GM21619 (cell line): Measurements from ENCODE around the gene NOL12.
"Not testable (repeated sequence)": the region's sequence is repeated elsewhere in the genome, so short reads cannot be mapped to it uniquely, and the experiment has no call there.

Experiments
- ATAC-seq: cut with Tn5 transposase; IDR thresholded peaks from one replicate; pipeline ENCODE4 v1.9.1; 2021; ENCODE audit not compliant: unreplicated experiment

The NOL12 gene, protein sequence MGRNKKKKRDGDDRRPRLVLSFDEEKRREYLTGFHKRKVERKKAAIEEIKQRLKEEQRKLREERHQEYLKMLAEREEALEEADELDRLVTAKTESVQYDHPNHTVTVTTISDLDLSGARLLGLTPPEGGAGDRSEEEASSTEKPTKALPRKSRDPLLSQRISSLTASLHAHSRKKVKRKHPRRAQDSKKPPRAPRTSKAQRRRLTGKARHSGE

DNA sequence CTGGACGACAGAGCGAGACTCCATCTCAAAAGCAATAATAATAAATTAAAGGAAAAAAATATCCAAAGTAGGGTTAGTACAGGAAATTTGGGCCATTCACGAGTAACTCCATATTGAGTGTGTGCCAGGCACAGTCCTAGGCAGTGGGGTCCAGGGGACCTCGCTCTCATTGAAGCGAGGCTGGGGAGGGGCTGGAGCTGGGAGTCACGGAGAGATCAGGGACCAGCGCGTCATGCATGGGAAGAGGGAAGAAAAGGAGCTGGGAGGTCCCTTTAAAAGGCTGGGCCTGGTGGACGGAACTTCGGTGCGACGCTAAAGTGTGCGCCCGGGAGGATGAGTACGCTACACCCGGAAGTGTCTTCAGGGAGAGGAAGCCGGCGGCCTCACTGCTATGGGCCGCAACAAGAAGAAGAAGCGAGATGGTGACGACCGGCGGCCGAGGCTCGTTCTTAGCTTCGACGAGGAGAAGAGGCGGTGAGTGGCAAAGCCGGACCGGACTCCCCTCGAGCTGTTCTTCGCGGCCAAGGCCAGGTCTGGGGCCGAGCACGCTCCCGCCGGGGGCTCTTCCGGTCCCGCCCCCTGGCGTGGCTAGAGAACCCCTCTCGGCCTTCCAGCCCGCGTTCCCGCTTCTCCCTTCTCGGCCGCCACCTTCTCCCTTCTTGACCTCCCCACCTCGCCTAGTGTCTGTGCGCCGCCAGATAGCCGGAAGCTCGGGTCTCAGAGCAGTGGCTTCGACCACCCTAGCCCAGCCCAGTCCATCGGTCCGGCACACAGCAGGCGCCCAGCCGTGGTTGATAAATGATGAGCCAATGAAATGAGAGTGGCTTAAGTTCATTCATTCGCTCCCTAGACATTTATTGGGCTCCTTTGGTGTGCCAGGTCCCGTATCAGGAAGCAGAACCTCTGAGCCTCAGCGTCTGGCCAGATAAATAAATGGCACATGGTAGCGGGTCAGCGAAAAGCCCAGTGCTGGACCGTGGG lies at the start of gene NOL12:
Gene NOL12 (plus strand): TSS at position 342 of the 981 bp plus-strand sequence. CDS start 50 bp downstream, at position 392.
- ATAC-seq: peak; percentile 79

- no peak for ATAC-seq
These were observed 49.2 kb upstream of the NOL12 start for GRCh38 chr22:37636949-37637273.

DNA sequence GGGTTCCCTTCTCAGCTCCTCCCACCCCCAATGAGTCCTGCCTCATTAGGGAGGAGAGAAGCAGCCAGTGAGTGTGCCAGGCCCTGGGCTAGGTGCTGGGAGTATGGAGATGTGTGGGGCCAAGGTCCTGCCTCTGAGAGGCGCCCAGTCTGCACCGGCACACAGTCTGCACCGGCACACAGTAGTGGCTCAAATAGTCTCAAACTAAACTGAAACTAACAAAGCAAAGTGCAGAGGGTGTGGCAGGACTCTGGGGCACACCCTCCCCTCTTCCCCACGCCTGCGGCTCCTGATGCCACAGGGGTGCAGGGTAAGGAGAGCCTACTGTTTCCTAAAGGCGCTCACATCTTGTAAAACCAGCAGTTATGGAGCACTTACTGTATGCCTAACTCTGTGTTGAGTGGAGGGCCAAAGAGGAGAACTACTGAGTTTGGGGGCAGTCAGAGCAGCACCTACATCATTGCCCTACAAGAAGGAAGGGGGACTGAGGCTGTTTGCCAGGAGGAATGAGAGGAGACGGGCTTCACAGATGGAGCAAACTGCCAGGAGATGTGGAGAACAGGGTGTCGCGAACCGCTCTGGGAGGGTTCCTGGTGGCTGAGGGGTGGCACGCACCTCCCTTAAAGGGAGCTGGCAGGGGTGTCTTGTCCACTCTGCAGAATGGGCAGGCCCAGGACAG lies 47.6 kb upstream of the NOL12 start:
- ATAC-seq: no peak

DNA sequence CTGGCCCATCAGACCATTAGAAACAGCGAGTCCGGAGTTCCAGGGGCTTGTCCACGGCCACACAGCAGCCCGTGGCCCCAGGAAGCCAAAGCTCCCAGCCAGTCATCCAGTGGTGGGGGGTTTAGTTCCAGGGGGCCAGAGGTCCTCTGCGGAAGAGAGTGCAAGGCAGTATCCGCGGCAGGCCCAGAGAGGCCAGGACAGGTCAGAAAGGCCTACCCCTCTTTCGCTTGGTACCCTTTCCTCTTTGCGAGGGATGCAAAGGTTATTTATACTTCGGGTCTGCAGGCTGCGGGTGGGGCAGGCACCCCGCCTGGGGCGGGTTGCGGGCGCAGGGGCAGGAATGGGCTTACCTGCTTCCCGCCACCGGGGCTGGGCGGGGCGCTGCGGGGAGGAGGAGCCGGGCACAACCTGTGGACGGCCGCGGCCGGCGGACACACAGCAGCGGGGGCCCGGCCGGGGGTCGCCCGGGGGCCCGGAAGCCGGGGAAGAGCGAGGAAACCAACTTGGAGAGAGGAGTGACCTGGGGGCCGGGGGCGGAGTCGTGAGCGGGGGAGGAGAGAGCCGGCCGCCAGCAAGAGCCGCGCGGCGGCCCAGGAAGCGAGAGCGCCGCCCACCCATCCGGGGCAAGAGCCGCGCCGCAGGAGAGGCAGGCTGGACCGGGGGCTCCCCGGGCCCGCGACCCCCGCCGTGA lies 46.9 kb upstream of the NOL12 start, which contains the start of gene SH3BP1:
Gene SH3BP1 (plus strand): TSS at position 600 of the 691 bp plus-strand sequence. CDS start 119 bp downstream, outside the sequence.
- no peak for ATAC-seq

GRCh38 chr22:37639771-37640590 lies 46.2 kb upstream of the NOL12 start:
- ATAC-seq: no peak

DNA sequence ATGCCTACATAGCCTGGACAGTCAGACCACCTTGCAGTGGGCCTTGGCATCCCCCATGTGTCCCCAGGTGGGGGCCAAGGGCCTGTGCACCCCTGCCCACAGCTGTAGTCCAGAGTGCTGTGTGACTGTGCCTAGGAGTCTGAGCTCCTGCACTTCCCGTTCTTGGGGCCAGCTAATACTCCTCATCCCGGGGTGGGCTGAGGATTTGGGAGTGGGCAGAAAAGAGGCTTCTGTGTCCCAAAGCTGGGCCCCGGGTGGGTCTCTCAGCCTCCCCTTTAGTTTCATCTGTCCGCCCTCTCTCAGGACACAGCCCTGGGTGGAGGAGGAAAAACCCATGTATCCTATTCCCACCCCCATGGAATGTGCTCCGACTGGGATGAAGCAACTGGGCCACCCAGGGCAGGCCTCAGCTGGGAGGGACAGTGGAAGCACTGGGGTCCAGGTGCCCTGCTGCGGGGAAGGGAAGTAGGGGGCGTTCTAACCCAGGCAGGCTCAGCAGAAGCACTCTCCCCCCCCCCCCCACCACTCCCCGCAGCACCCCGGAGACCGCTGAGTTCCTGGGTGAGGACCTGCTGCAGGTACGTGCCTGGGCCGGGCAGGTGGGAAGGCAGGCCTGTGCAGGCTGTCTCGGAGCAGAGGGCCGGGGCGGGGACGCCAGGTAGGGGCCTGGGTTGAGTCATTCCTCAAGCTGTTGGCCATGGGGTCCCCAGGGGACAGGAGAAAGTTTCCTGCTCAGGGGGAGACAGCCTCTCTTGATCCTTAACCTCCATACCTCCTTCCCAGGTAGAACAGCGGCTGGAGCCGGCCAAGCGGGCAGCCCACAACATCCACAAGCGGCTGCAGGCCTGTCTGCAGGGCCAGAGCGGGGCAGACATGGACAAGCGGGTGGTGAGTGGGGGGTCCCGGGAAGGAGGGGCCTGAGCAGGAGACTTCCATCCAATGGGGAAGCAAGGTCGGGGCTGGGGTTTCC lies 45.3 kb upstream of the NOL12 start:
- ATAC-seq: no peak

DNA sequence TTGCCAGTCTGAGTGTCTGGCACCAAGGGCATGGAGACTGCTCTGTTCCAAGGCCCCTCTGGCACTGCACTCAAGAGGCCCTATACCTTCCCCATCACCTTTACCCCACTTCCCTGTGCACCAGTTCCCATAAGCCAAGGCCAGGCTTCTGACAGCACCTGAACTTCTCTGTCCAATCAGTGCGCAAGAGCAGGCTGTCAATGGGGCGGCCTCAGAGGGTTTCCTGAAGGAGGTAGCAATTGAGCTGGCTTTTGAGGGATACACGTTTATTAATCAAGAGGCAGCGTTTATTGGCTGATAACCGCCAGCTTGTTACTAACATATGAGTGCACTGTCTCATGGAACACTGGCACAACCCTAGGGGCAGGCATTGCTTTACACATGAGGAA lies 44.6 kb upstream of the NOL12 start:
- no peak for ATAC-seq

DNA sequence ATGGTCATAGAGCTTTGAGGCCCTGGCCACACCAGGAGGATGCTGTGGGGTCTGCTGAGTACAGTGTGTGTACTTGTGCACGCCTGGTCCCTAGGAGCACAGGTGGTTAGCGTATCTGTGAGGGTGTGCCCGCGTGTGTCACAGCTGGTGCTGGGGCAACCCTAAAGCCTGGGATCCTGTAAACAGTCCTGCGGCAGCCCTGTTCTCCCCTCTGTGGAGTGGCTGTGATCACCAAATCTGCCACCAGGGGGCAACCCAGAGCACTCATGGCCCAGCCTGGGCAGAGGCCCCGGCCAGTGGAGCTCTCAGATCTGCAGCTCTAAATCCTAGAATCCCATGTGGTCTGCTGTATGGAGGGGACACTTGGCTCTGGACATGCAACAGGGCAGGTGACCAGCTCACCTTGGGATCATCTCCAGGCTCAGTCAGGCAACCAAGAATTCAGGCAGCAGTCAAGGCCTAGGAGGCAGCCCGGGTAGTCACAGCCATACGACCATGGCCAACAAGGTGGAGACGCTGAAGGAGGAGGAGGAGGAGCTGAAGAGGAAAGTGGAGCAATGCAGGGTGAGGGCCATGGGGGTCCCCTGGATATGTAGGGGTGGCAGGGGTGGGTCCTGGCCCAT lies 42.8 kb upstream of the NOL12 start:
- no peak for ATAC-seq

DNA sequence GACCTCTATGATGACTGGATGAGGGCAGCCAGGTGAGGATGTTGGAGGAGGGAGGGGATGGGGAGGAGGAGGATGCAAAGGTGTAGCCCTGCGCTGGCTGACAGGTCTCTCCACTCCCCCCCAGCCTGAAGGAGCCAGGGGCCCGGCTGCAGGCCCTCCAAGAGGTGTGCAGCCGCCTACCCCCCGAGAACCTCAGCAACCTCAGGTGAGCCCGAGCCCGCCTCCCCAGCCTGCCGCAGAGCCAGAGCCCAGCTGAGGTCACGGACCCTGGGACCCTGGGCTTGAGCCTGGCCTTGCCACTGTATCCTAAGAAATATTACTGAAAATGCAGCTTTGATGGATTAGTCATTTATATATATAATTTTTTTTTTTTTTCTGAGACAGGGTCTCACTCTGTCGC lies 38.8 kb upstream of the NOL12 start:
- no peak for ATAC-seq

DNA sequence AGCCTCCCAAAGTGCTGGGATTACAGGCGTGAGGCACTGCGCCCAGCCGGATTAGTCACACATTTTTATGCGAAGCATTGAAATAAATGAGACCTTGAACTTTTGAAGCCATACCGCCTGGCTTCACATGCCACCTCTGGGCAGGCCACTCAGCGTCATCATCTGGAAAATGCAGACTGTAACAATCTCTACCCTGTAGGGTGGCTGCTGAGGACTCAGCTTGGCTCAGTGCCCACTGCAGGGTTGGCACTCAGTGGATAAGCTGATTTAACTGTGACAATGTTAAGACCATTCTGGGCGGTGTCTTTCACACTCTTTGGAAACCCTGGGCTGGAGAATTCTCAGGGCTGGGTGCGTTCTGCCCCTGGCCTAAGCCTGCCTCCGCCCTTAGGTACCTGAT lies 38.2 kb upstream of the NOL12 start:
- ATAC-seq: no peak

GRCh38 chr22:37650463-37651136 lies 35.5 kb upstream of the NOL12 start:
- no peak for ATAC-seq

- ATAC-seq: no peak
These were observed 31.4 kb upstream of the NOL12 start for GRCh38 chr22:37654563-37655251.

DNA sequence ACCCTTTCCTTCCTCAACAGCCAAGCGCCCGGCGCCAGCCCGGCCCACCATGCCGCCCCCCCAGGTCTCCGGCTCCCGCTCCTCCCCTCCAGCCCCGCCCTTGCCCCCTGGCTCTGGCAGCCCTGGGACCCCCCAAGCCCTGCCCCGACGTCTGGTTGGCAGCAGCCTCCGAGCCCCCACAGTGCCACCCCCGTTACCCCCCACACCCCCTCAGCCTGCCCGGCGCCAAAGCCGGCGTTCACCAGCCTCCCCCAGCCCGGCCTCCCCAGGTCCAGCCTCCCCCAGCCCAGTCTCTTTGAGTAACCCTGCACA lies 30.9 kb upstream of the NOL12 start:
- no peak for ATAC-seq

- not testable (repeated sequence) for ATAC-seq
These were observed 29.6 kb upstream of the NOL12 start for GRCh38 chr22:37656583-37656982.

DNA sequence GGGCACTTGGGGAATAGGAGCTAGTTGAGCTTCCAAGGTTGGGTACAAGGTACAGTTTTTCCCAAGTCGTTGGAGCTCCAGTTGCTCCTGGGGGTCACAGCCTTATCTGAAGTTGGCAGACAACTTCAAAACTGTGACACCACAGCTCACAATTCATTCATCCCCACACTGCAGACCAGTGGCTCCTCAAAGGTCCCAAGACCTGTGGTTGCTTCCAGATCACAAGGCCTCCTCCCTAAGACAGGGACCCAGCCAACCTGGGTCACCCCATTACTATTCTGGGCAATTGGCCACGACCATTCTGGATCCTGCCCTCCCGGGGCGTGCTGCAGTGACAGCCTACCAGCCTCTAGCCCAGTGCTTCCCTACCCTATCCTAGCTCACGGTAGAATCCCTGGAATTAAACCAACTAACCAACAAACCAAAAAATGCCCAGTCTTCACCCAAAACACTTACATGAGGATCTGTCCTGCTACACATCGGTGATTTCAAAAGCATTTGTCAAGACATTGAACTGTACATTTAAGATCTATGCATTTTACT lies 28.5 kb upstream of the NOL12 start:
- ATAC-seq: no peak

GRCh38 chr22:37658133-37659065 lies 27.7 kb upstream of the NOL12 start, which contains the start of gene PDXP:
Gene PDXP, plus strand, starts transcription at chr22:37658723. Its CDS starts 60 bp downstream, at chr22:37658783.
- ATAC-seq: peak; percentile 87
